ENCODE data around the gene KLF7. TPM values are rescaled to one million over a fixed set of nuclear protein-coding genes. Genes with fewer than 3 reads are reported as not detected.

Gene KLF7
- total and polyA plus RNA-seq, 4 donors = 1.9 to 11.5 (median 4.5) TPM

GRCh38 chr2:207157162-207157481 is 8.6 kb downstream of the KLF7 start (continued):
- no peak for TF ChIP-seq REST (IDR thresholded peaks at IDR 0.05)
- TF ChIP-seq MAX (IDR thresholded peaks at IDR 0.05) = no peak

GRCh38 chr2:207156451-207157161 is 9.1 kb downstream of the KLF7 start:
- peaks cover 11 to 26% (median 21%) of the 10 kb centered on the region in 4 donors for H3K4me1 ChIP-seq (ENCODE audit: control insufficient read depth in 4 of 4, insufficient read depth in 4 of 4, low read length in 3 of 4)
- H3K4me3 ChIP-seq (ENCODE audit: low read depth in 1 of 3, low read length in 3 of 3) = no peak overlapping the region
- WGBS = 56% methylated on average over 5 of the region's 5 CpGs
- H3K9ac ChIP-seq (ENCODE audit: low read depth in 1 of 2, low read length in 2 of 2) = no peak overlapping the region
- H3K27ac ChIP-seq (ENCODE audit: low read depth in 1 of 2, low read length in 2 of 2) = peak overlapping the region; percentile 4 to 32
- no peaks in the 10 kb centered on the region for H3K27me3 ChIP-seq (ENCODE audit: control insufficient read depth in 4 of 4, insufficient read depth in 4 of 4, low read length in 3 of 4)
- no peaks in the 10 kb centered on the region for H3K9me3 ChIP-seq (ENCODE audit: control insufficient read depth in 4 of 4, low read length in 3 of 4)
- TF ChIP-seq CTCF (IDR thresholded peaks at IDR 0.05; ENCODE audit: low read depth, low read length, missing input control) (no peak), MAX (IDR thresholded peaks at IDR 0.05) (peak; percentile 53), REST (IDR thresholded peaks at IDR 0.05) (peak; percentile 52), FOXA1 (IDR thresholded peaks at IDR 0.05) (no peak), YY1 (IDR thresholded peaks at IDR 0.05) (peak; percentile 64), ATF3 (IDR thresholded peaks at IDR 0.05) (no peak), ZBTB33 (IDR thresholded peaks at IDR 0.05) (peak; percentile 60), RAD21 (IDR thresholded peaks at IDR 0.05) (peak; percentile 53 to 63), HNF4A (conservative IDR thresholded peaks at IDR 0.05) (peak; percentile 95), EGR1 (IDR thresholded peaks at IDR 0.05; ENCODE audit: low read depth in 2 of 2) (peak in 1 of 2 donors; percentile 27), FOXA2 (IDR thresholded peaks at IDR 0.05) (no peak), GABPA (IDR thresholded peaks at IDR 0.05 in 1 of 2, conservative IDR thresholded peaks at IDR 0.05 in 1 of 2) (peak in 1 of 2 donors; percentile 23), RXRA (IDR thresholded peaks at IDR 0.05) (peak; percentile 80 to 85), NR2F2 (IDR thresholded peaks at IDR 0.05) (peak; percentile 57), SP1 (IDR thresholded peaks at IDR 0.05) (peak; percentile 84), TAF1 (conservative IDR thresholded peaks at IDR 0.05) (no peak), JUND (IDR thresholded peaks at IDR 0.05) (peak in 1 of 2 donors; percentile 55), HNF4G (IDR thresholded peaks at IDR 0.05) (peak; percentile 76)
- DNase-seq (ENCODE audit: low spot score) = no peak
- H3K36me3 ChIP-seq (ENCODE audit: control insufficient read depth in 4 of 4, insufficient read depth in 3 of 4, low read depth in 1 of 4, low read length in 3 of 4) = no peaks in the 10 kb centered on the region

All from liver (tissue), 9 donors.